Measurements from ENCODE around the gene FAM149B1.

FAM149B1 gene

DNA sequence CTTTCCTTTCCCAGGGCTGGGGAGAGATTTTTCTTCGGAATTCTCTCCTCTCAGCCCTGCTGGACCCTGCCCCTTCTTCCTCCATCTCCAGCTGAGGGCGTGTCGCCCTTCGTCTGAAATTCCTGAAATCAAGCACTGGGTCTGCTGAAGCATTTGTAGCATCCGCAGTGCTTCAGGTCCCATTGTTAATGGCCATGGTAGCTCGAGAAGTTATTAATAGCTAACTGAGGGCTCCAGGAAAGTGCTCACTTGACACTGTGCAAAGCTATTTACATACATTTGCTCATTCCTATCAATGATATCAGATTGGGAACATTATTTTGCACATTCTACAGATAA, 515 bp downstream of the FAM149B1 start:
- TF ChIP-seq RARB (CRISPR knock-in tag; IDR thresholded peaks at IDR 0.05) (no peak), CREB5 (CRISPR knock-in tag; IDR thresholded peaks at IDR 0.05; ENCODE audit: low read depth) (no peak)
- ATAC-seq = peak; percentile 76; the same call in 2 of the 3 replicates

DNA sequence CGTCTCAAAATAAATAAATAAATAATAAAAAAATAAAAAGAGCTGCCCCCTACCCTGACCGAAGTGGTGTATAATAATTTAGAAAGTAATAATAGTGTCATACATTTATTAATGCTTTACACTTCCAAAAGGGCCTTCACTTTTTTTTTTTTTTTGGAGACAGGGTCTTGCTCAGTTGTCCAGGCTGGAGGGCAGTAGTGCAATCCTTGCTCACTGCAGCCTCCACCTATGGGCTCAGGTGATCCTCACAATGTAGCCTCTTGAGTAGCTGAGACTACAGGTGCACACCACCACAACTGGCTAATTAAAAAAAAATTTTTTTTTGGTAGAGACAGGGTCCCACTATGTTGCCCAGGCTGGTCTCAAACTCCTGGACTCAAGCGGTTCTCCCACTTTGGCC, 1.4 kb downstream of the FAM149B1 start:
- ATAC-seq = no peak
- TF ChIP-seq CREB5 (CRISPR knock-in tag; IDR thresholded peaks at IDR 0.05; ENCODE audit: low read depth) (no peak), OSR1 (CRISPR knock-in tag; IDR thresholded peaks at IDR 0.05) (no peak), CSDC2 (CRISPR knock-in tag; IDR thresholded peaks at IDR 0.05) (no peak), ARNTL (CRISPR knock-in tag; IDR thresholded peaks at IDR 0.05; ENCODE audit: borderline replicate concordance, low read depth) (no peak), ZNF70 (CRISPR knock-in tag; IDR thresholded peaks at IDR 0.05) (no peak), TOX (CRISPR knock-in tag; IDR thresholded peaks at IDR 0.05; ENCODE audit: borderline replicate concordance) (no peak), CSRNP3 (CRISPR knock-in tag; IDR thresholded peaks at IDR 0.05) (no peak)

GRCh38 chr10:73172867-73173266, 4.9 kb downstream of the FAM149B1 start:
- ATAC-seq = no peak
- TF ChIP-seq PPARA (CRISPR knock-in tag; IDR thresholded peaks at IDR 0.05; ENCODE audit: borderline replicate concordance) (no peak), CSRNP3 (CRISPR knock-in tag; IDR thresholded peaks at IDR 0.05) (no peak), OSR1 (CRISPR knock-in tag; IDR thresholded peaks at IDR 0.05) (no peak)

DNA sequence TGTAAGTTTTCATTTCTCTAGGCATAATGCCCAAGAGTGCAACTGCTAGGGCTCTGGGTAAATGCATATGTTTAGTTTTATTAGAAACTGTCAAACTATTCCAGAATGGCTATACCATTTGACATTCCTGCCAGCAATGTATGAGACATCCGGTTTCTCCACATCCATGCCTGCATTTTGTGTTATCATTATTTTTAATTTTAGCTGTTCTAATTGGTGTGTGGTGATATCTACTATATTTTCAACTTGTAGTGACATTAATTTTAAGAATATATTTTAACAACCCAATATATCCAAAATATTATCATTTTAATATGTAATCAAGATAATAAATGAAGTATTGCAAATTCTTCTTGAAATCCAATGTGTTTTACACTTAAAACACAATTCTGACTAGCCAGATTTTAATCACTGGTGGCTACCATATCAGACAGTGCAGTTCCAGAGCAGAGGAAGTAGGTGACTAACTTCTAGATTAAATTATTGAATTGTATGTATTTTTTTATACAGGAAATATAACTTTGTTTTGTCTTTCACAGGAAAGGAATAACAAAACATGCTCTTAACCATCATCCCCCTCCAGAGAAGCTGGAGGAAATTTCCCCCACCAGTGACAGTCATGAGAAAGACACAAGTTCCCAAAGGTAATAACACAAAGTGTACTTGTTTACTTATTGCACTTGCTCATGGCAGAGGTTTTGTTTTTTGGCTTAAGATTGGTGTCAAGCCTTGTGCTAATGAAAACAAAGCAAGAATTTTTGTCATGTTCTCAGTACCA, 6.4 kb downstream of the FAM149B1 start:
- TF ChIP-seq CSRNP3 (CRISPR knock-in tag; IDR thresholded peaks at IDR 0.05) (no peak), ZFP30 (CRISPR knock-in tag; IDR thresholded peaks at IDR 0.05) (no peak), ZNF70 (CRISPR knock-in tag; IDR thresholded peaks at IDR 0.05) (no peak), GLIS3 (CRISPR knock-in tag; IDR thresholded peaks at IDR 0.05) (no peak), ZFP3 (CRISPR knock-in tag; IDR thresholded peaks at IDR 0.05) (no peak), ARNTL (CRISPR knock-in tag; IDR thresholded peaks at IDR 0.05; ENCODE audit: borderline replicate concordance, low read depth) (no peak), RARB (CRISPR knock-in tag; IDR thresholded peaks at IDR 0.05) (no peak), TOX (CRISPR knock-in tag; IDR thresholded peaks at IDR 0.05; ENCODE audit: borderline replicate concordance) (no peak), PPARA (CRISPR knock-in tag; IDR thresholded peaks at IDR 0.05; ENCODE audit: borderline replicate concordance) (no peak), ZNF8 (CRISPR knock-in tag; IDR thresholded peaks at IDR 0.05) (no peak), CSDC2 (CRISPR knock-in tag; IDR thresholded peaks at IDR 0.05) (no peak), SNAI2 (CRISPR knock-in tag; IDR thresholded peaks at IDR 0.05) (no peak), PATZ1 (CRISPR knock-in tag; IDR thresholded peaks at IDR 0.05; ENCODE audit: borderline replicate concordance) (no peak), BACH2 (CRISPR knock-in tag; IDR thresholded peaks at IDR 0.05; ENCODE audit: borderline replicate concordance) (no peak), CREB5 (CRISPR knock-in tag; IDR thresholded peaks at IDR 0.05; ENCODE audit: low read depth) (no peak), ESRRG (CRISPR knock-in tag; IDR thresholded peaks at IDR 0.05) (no peak)
- no peak for ATAC-seq

Measured in SK-N-SH treated with all-trans-retinoic acid at 6 μM for 48 hours (cell line).